ENCODE results near the gene TNRC6C.

TNRC6C gene

GRCh38 chr17:77957857-77958715 lies at the start of gene TNRC6C:
TSS of gene TNRC6C (plus strand) at chr17:77958703. CDS start at chr17:78004207, 45,504 bp downstream.
- peak; percentile 99 for DNase-seq

GRCh38 chr17:77909236-77909635 lies 49.3 kb upstream of the TNRC6C start:
- no peak for DNase-seq

- DNase-seq = no peak
Measured at GRCh38 chr17:77909816-77910215, 48.7 kb upstream of the TNRC6C start.

- peak; percentile 69 for DNase-seq
Measured at GRCh38 chr17:77914385-77915254, 43.9 kb upstream of the TNRC6C start.

DNA sequence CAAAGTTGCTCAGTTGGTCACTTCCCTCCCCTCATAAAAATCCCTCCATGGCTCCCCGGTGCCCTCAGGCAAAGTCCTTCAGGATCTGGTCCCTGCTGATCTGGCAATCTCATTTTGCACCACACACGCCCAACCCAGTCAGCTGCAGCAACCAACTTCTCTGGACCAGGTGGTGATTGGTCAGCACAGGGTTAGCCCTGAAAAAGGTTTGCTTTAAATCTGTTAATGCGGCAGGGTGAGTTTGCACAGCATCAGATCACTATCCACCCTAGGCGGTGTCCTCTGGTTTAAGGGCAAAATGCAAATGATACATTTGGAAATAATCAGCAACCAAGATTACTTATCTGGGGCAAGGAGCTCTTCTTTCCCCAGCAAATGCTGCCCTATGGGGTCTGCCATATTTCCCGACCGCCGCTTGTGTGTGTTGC lies 42.9 kb upstream of the TNRC6C start:
- peak; percentile 38 for DNase-seq

DNA sequence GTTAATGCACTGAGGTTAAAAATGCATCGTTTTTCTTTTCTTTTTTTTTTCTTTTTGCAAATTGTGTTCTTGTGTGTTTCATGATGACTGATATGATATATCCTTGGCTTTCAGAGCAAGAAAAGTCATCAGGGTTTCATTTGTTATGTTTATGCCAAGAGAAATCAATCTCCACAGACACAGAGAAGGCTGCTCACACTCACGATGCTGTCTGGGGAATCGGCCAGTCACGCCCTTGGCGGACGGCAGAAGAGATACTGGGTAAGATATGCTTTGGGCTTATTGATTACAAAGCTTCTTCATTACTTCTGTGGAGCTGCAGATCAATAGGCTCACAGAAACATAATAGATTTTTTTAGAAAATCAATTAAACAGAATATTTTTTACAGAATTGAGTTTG lies 42.2 kb upstream of the TNRC6C start:
- DNase-seq = no peak

DNA sequence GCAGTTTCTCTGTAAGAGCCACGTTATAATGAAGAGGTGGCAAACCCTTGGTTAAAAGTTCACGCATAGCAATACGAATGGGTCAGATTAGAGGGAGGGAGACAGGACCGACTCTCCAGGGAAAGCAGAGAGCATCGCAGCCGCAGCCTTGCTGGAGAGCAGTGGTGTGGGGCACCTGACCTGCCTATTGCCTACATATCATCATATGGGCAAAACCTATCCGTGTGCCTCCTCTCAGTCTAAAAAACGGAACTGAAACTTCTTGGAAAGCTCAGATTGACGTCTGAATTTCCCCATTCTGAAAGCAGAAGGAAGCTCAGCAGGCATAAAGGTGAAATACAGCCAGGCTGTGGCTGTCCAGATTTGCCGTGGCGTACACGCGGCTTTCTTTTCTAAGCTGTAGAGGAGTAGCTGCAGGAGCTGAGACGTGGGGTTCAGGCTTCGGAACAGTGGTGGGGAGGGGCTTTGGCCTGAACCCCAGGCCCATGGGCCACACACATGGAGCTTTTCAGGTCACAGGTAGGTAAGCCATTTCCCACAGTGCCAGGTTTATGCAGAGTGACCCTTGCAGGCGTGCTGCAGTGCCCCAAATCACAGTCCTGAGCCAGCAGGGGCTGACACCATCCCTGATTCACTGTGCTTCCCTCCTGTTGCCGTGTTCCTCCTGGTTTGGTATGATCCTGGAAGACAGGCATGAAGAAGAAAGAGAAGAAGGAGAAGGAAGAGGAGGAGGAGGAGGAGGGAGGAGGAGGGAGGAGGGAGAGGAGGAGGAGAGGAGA lies 41.6 kb upstream of the TNRC6C start:
- peak; percentile 14 for DNase-seq

DNA sequence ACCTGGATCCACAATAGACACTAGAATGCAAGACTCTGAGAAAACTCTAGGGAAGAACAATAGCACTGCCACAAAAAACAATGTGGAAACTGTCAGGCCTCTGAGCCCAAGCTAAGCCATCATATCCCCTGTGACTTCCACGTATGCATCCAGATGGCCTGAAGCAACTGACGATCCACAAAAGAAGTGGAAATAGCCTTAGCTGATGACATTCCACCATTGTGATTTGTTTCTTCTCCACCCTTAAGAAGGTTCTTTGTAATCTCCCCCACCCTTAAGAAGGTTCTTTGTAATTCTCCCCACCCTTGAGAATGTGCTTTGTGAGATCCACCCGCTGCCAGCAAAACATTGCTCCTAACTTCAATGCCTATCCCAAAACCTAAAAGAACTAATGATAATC lies 39.2 kb upstream of the TNRC6C start:
- DNase-seq = no peak

DNA sequence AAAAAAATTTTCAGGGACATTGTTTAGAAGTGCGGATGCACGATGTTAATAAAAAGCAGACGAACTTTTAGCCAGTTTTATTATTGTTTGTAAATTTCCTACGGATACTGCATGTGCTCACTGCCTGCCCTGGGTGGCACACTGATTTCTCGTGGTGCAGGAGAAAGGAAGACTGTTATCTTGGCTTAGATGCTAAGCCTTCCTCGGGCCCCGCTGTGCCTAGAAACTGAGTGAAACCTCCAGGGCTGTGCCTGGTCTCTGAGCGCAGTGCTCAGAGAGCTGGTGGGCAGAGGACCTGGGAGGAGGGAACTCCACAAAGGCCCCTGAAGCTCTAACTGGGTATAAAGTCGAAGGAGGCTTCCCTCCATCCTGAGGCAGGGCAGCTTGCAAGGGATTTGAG lies 35.4 kb upstream of the TNRC6C start:
- DNase-seq = no peak

- no peak for DNase-seq
Measured at GRCh38 chr17:77923776-77924513, 34.6 kb upstream of the TNRC6C start.

DNA sequence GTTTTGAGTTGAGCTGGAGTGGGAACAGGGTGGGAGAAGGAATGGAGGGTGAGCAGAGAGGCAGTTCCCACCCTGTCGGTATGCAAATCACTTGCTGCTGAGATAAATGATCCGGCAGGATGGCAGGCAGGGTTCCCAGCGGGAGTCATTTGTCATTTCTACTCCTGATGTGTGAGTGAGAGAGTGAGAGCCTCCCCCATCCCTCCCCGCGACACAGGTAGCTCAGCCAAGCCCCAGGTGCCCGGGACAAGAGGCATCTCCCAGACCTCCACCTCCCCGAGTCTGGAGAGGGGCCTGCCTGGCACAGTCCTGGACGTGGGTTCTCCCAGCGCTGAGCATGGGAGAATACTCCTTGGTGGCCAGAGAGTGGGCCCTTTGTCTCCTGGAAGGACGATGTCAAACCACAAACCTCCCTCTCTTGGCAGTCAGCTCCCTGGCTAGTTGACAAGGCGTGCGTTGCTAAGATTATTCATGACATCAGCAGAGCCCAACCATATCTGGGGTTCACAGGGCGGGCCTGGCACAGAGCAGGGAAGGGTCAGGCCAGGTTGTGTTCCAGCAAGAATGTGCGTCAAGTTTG lies 33.7 kb upstream of the TNRC6C start:
- DNase-seq = peak; percentile 24

- no peak for DNase-seq
Measured at GRCh38 chr17:77925831-77926543, 32.5 kb upstream of the TNRC6C start.

GRCh38 chr17:77926981-77927380 lies 31.5 kb upstream of the TNRC6C start:
- DNase-seq = no peak

DNA sequence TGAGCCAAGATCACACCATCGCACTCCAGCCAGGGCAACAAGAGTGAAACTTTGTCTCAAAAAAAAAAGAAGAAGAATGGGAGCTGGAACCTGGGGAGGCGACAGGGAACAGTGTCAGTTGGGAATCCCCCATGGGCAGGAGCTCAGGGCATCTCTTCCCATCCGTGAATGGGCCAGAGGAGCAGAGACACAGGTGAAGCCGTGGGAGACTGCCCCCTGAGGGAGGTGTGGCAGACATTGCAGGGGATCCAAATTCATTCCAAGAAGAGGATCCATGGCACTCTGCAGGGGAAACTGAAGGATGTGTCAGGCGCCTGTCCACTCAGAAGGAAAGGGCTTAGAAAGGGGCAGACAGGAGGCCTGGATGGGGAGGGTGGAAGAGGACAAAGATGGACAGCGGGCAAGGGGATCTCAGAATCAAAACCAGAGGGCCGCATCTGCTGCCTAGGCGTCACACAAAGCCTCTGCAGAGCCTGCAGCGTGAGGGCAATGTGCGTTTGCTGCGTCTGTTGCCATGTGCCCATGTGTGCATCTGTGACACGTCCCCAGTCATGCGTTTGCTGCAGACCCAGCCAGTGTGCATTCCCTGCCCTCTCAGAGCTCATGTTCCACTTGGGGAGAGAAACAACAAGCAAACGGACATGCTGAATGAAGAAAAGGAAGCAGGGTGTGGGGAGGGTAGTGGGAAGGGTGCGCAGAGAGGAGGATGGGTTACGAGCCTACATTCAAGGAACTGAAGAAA lies 30.6 kb upstream of the TNRC6C start:
- DNase-seq = no peak

DNA sequence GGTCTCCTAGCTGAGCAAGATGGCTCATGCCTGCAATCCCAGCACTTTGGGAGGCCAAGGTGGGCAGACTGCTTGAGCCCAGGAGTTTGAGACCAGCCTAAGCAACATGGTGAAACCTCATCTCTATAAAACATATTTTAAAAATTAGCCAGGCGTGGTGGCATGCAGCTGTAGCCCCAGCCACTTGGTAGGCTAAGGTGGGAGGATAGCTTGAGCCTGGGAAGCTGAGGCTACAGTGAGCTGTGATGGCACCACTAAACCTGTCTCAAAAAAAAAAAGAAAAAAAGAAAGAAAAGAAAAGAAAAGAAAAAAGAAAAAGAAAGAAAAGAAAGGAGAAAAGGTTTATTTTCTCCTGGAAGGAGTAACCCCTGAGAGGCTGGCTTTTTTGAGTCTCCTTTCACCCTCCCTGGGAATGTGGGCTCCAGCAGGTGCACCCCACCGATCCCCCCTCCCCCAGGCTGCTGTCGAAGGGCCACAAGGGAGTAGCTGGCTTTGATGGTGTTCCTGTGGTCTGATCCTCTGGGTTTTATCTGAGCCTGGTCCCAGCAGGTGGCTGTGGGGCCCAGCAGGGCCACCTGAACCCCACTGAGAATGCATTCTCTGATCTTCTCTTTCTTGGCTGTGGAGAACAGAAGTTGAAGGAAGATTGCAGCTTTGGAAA lies 29.9 kb upstream of the TNRC6C start:
- no peak for DNase-seq

DNA sequence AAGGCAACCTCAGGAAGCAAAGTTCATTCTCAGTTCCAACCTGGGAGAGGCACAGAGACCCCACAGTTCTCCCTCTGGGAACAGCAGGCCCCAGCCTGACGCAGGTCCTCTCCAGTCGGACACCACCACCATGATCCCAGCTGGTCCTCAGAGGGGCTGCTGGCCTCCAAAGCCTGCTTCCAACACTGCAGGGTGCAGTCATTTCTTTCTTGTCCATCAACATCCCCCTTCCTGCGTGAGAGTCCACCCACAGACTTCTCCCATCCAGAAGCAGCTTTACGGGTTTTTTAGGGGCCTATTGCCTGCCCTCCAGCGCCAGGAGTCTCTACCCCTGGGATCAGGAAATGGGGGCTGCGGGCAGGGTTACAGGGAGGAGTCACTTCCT lies 29.3 kb upstream of the TNRC6C start:
- DNase-seq = no peak

GRCh38 chr17:77929871-77930436 lies 28.5 kb upstream of the TNRC6C start:
- no peak for DNase-seq

DNA sequence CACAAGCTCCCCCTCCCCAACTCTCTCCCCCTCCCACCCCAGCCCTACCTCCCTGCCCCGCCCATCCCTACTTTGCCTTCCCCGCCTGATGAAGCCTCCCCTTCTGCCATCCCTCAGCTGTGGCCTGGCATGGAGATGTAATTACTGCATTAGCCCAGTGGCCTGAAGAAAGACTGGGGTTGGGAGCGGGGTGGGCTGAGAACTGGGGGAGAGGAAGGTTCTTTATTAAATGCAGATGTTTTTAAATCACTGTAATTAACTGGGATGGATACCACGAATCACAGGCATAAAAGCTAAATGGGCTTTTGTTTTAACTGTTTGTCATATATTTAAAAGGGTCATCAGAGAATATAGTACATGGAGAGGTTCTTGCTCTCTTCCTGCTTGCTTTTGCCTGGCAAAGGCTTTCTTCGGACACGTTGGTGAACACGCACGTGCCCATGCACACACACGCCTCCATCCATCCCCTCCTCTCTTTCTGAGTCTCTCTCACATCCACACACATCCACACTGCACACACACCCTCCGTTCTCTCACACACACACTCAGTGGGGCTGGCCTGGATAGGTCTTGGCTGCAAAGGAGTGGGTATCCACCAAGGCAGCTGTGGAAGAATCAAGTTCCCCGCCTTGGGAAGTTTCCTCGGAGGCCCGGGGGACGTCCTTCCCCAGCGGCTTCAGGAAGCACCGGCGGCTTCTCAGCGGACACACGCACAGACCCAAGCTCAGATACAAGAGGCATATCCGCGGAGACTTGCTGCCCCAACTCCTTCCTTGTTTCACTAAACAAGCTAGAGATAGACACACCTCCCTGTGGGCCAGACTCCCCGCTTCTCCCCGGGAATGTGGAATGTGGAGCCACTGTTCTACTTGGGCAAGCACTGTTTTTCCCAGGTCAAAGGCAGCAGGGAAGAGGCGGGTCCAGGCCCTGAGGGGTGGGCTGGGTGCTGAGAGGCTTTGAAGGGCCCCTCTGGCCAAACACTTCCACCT lies 27.4 kb upstream of the TNRC6C start:
- peak; percentile 24 for DNase-seq

Measured in NCI-H69 (cell line).